Stimulated activated naive CD8-positive, alpha-beta T cell treated with anti-CD3 and anti-CD28 coated beads, Interleukin-15, amount 100 ng/mL, for 72 hours (primary cell): ENCODE results near the gene ENOX1.

Source experiments
- ATAC-seq: fragments of 150-1000 bp; cut with Tn5 transposase; 2 replicates; pipeline ENCODE4 v1.10.0; 2021; ENCODE audit warnings: mild to moderate bottlenecking, moderate library complexity
- DNase-seq, 2 donors: peaks; one replicate each; pipeline ENCODE4 v3.0.0; 2021 to 2022
- H3K27ac Mint-ChIP-seq, 2 donors: one replicate each; pipeline ENCODE4 v1.8.0; 2022; ENCODE audit warnings: mild to moderate bottlenecking in 2 of 2, mixed read lengths in 2 of 2, moderate library complexity in 2 of 2
- H3K27me3 Mint-ChIP-seq: one replicate; pipeline ENCODE4 v1.8.0; 2022; ENCODE audit warnings: mixed read lengths
- H3K4me1 Mint-ChIP-seq: one replicate; pipeline ENCODE4 v1.8.0; 2022; ENCODE audit warnings: mild to moderate bottlenecking, mixed read lengths
- H3K4me3 Mint-ChIP-seq, 2 donors: one replicate each; pipeline ENCODE4 v1.8.0; 2022; ENCODE audit warnings: mild to moderate bottlenecking in 2 of 2, mixed read lengths in 2 of 2, moderate library complexity in 1 of 2
- H3K9me3 Mint-ChIP-seq, 2 donors: one replicate each; pipeline ENCODE4 v1.8.0; 2022; ENCODE audit warnings: mixed read lengths in 2 of 2

The ENOX1 gene

DNA sequence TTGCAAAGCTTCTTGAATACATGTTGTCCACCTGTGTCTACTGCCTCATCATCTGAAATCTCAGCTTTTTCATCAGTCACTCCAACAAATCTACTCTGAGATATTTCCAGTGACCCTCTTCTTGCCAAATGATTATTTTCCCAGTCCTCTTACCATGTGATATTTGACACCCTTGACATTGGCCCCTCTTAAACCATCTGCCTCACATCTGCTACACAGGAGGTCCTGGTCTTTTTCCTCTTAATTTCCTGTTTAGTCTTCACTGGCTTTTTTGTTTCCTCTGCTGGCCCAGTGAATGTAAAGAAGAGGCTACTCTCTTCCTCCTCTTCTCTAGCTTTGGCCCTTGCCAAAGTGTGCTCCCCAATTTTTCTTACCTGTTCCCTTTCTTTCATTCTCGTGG, 544.7 kb downstream of the ENOX1 start:
- Mint-ChIP-seq H3K9me3 (no peaks in the 10 kb centered on the region), H3K4me3 (no peak overlapping the region), H3K27me3 (peaks cover 19% of the 10 kb centered on the region), H3K27ac (no peak overlapping the region), H3K4me1 (peaks cover 5% of the 10 kb centered on the region)
- ATAC-seq: no peak
- DNase-seq: no peak

DNA sequence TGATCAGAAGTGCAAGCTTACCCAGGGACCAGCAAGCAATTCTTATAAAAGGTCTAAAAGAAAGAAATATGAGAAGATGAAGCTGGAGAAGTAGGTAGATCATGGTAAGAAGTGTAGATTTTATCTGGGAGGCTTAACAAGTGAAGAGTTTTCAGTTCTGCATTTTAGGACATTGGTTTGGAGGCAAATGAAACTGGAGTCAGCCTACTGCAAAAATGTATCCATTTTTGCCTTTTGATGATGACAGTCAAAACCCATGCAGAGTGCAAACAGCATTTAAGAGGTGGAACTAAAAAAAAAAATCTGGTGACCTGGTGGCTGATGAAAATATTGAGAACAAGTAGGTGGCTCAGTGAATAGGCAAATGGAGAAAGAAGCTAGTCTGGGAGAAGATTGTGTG, 546.5 kb downstream of the ENOX1 start:
- ATAC-seq (no peak), DNase-seq (no peak)
- Mint-ChIP-seq H3K4me1 (no peaks in the 10 kb centered on the region), H3K9me3 (no peaks in the 10 kb centered on the region), H3K27me3 (peaks cover 19% of the 10 kb centered on the region), H3K27ac (no peak overlapping the region), H3K4me3 (no peak overlapping the region)

DNA sequence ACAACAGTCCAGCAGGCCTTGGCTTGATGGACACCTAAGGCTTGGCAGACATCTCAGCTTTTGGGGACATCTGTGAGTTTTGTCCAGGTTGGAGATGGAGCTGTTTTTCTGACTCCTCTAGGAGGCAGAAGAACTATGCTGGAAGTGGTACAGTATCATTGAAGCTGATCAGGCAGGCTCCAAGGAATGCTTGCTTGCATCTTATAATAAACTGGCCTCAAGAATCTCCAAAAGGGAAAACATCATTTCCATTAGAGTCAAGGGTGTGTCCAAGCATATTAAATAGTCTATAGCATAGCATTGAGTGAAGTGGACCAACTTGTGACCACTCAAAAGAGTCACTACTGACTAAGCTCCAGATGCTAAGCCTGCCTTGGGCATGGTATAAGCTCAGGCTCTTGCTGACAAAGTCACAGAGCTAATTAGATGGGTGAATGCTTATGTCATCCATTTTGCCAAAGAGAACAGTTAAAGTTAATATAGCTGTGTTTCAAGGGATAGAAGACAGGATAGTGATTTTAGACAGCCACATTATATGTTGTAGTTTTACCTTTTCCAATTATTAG, 547.4 kb downstream of the ENOX1 start:
- no peak overlapping the region for H3K4me3 Mint-ChIP-seq
- H3K4me1 Mint-ChIP-seq: no peaks in the 10 kb centered on the region
- DNase-seq (no peak), ATAC-seq (no peak)
- peaks cover 19% of the 10 kb centered on the region for H3K27me3 Mint-ChIP-seq
- no peak overlapping the region for H3K27ac Mint-ChIP-seq
- no peaks in the 10 kb centered on the region for H3K9me3 Mint-ChIP-seq

DNA sequence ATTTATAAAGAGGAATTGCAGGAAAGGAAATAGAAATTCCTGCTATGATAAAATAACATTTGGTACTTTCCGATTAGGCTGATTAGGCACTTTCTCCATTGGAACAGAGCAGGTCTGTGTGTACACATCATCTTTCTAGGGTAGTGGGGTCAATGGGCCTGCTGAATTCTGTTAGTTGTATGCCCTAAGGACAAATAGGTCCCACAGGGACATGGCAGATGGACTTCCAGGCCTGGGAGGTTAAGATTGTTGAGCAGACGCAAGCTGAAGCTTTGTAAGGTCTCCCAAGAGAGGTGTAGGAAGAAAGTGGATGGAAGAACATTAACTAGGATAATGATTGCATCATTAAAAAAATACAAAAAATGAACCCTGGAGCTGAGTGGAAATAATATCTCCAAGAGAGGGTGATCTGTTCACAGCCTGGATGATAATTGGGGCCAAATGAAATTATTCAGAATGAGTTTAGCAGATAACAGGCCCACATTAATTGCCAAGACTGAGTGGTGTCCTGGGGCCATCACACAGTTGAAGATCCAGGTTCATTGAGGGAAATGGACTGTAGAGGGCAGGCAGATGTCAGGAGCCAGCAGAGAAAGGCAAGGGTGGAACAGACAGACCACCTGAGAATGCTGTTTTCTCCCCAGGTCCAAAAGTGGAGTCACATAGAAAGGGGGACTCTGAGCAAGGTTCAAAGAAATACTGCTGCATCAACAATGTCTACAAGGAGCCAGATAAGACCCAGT, 548.3 kb downstream of the ENOX1 start:
- Mint-ChIP-seq H3K27me3 (peaks cover 13% of the 10 kb centered on the region), H3K4me1 (no peaks in the 10 kb centered on the region)
- DNase-seq: no peak

DNA sequence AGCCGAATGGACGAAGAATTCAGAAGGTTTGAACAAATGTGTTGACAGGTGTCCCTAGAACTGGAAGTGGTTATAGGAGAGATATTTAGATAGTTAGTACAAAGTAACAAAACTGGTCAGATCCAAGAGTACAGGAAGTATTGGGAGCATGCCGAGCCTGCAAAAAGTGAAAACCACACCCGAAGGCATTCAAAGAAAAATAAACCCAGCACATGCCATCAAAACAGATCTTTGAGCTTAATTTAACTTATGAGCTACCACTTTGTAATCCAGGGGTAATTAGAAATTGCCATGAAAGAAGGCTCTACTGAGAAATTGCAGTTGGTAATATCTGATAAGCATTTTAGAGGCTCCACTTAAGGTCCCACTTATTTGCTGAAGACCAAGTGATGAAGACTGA, 549.2 kb downstream of the ENOX1 start:
- no peak for DNase-seq
- H3K27ac Mint-ChIP-seq: no peak overlapping the region
- peaks cover 9% of the 10 kb centered on the region for H3K27me3 Mint-ChIP-seq
- no peaks in the 10 kb centered on the region for H3K4me1 Mint-ChIP-seq
- ATAC-seq: no peak
- H3K9me3 Mint-ChIP-seq: no peaks in the 10 kb centered on the region
- H3K4me3 Mint-ChIP-seq: no peak overlapping the region

More for the DNA sequence above, 548.3 kb downstream of the ENOX1 start:
- no peak overlapping the region for H3K27ac Mint-ChIP-seq
- no peak overlapping the region for H3K4me3 Mint-ChIP-seq
- ATAC-seq: no peak
- no peaks in the 10 kb centered on the region for H3K9me3 Mint-ChIP-seq

DNA sequence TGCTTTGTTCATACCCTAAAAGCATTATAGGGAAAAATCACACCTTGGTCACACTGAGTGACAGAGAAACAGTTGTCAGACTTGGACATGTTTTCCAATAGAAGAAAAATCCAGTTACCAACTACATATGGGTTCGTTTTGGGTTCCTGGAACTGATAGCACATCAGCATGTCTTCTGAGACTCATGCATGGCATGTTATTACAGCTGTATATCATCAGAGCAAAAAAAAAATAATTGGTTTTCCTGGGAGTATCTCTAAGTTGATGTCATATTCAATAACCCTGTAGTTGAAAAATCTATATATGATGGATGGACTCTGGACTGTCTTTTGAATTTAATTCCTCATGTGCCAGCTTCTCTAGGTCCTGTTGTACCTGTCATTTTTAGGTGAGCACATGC, 551.7 kb downstream of the ENOX1 start:
- no peak overlapping the region for H3K4me3 Mint-ChIP-seq
- H3K27ac Mint-ChIP-seq: no peak overlapping the region
- H3K27me3 Mint-ChIP-seq: no peaks in the 10 kb centered on the region
- no peaks in the 10 kb centered on the region for H3K9me3 Mint-ChIP-seq
- DNase-seq (no peak), ATAC-seq (no peak)
- H3K4me1 Mint-ChIP-seq: no peaks in the 10 kb centered on the region

DNA sequence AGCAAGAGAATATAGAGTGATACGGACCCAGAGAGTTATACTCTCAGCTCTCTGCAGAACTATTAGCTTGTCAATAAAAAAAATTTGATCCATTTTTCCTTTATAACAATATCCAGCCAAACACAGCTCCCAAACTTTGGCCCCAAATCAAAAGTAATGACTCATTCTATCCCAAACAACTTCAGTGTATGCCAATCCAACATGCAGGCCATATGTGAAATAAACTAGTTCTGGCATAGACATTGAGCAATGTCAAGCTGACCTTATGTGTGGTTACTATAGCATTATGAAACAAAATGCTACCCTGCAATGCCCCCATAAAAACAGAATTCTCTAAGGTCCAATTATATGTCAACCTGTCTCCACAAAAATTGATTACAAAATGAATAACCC, 553.9 kb downstream of the ENOX1 start:
- DNase-seq (no peak), ATAC-seq (no peak)
- Mint-ChIP-seq H3K9me3 (no peaks in the 10 kb centered on the region), H3K27me3 (no peaks in the 10 kb centered on the region), H3K4me1 (no peaks in the 10 kb centered on the region), H3K27ac (no peak overlapping the region), H3K4me3 (no peak overlapping the region)

DNA sequence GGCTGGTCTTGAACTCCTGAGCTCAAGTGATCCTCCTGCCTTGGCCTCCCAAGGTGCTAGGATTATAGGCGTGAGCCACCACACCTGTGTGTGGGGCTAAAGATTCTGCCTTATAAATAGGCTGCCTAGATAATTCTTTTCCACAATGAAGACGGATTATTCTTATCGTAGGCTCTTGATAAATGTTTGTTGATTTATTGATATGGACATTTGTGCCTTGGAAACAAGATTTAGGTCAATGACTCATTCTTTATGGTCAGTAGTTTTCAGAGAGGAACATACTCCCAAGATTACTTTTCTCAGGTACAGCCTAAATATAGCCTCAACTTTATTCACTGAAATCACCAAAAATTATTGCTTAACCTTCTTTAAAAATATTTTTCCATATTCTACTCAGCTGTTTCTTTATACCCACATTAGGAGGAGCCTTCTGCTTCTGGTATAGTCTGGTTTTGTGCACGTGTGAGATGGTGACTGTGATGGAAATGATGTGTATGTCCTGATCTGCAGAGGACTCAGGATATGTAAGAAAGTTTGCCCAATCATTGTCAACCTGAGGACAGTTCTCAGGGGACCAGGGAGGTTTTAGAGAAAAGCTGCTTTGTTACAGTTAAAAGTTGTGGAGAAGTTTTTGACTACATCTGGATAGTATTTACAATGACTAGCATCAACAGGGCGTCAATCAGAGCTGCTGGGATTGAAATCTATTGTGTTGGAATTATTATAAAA, 554.5 kb downstream of the ENOX1 start:
- ATAC-seq: no peak
- no peaks in the 10 kb centered on the region for H3K27me3 Mint-ChIP-seq
- H3K27ac Mint-ChIP-seq: peak overlapping the region in 1 of 2 donors; percentile 46
- no peak overlapping the region for H3K4me3 Mint-ChIP-seq
- no peaks in the 10 kb centered on the region for H3K4me1 Mint-ChIP-seq
- no peaks in the 10 kb centered on the region for H3K9me3 Mint-ChIP-seq
- DNase-seq: no peak

DNA sequence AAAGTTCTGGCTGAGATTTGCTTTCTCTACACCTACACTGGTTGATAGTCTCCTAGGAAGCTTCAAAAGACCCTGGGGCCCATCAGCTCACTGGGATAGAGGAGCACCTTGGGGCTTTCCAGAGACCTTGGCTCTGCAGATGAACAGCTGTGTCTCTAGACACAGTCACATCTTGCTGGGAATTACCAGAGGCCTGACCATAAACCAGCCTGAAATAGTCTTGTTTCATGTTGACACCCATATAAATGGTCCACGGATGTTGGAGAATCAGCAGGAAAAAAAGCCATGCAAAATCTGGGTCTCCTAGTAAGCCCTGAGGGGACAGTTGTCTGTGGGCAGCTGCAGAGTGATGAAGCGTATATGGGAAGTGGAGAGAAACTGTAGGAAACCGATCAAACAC, 555.8 kb downstream of the ENOX1 start:
- H3K9me3 Mint-ChIP-seq: no peaks in the 10 kb centered on the region
- no peak overlapping the region for H3K27ac Mint-ChIP-seq
- no peak for DNase-seq
- no peaks in the 10 kb centered on the region for H3K4me1 Mint-ChIP-seq
- ATAC-seq: no peak
- peaks cover 5% of the 10 kb centered on the region for H3K27me3 Mint-ChIP-seq
- H3K4me3 Mint-ChIP-seq: no peak overlapping the region

DNA sequence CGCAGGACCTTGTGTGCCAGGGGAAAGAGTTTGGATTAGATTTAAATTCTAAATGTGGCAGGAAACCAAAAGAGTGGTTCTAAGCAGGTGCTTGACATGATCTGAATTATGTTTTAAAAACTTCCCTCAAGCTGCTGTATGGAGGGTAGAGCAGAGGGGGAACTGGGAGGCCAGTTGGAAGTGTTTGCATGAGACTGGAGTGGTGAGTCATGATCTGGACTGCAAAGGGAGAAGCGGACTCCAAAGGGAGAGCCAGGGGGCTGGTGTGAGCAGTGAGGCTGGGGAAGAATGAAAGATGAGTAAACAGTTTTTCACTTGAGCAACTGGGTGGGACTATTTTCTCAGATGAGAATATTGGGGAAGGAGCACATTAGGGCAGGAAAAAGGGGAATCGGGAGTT, 557.3 kb downstream of the ENOX1 start:
- no peaks in the 10 kb centered on the region for H3K4me1 Mint-ChIP-seq
- ATAC-seq (no peak), DNase-seq (no peak)
- H3K4me3 Mint-ChIP-seq: no peak overlapping the region
- peaks cover 5% of the 10 kb centered on the region for H3K27me3 Mint-ChIP-seq
- H3K9me3 Mint-ChIP-seq: no peaks in the 10 kb centered on the region
- H3K27ac Mint-ChIP-seq: no peak overlapping the region

DNA sequence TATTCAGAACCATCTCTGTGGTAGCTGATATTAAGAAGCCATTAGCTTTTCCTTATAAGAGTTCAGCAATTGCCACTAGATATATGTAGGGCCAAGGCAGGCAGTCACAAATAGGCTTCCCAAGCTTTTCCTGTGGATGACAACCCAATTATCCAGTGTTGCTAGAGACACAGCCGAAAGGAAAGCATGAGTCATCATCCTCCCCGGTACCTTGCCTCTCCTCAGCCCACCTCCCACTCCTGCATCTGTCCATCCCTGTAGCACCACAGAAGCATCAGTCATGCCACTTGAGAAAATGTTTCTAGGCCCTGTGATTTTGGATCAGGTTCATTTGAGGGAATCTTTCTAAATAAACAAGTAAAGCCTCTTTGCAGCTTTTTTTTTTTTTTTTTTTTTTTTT, 559.1 kb downstream of the ENOX1 start:
- H3K27me3 Mint-ChIP-seq: peaks cover 5% of the 10 kb centered on the region
- no peaks in the 10 kb centered on the region for H3K9me3 Mint-ChIP-seq
- no peak overlapping the region for H3K4me3 Mint-ChIP-seq
- no peaks in the 10 kb centered on the region for H3K4me1 Mint-ChIP-seq
- H3K27ac Mint-ChIP-seq: no peak overlapping the region
- ATAC-seq (no peak), DNase-seq (no peak)

DNA sequence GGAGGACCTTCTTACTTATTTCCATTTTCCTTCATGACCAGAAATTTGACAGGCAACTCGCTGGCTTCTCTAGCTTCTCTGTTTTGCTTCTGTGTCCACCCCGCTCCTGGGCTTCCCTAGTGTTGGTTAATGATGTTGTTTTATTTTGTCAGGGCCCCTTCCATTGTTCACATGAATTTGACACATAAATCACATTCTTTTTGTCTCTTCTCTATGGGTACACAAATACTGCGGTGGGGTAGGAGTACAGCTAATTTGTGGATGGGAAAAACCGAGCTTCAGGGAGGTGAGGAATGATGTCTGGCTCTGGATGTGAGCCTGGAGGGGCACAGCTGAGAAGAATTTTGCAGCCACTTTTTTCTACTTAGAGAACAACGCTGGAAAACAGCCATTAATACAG, 563.6 kb downstream of the ENOX1 start:
- ATAC-seq: no peak
- no peak for DNase-seq
- H3K27ac Mint-ChIP-seq: no peak overlapping the region
- H3K4me3 Mint-ChIP-seq: no peak overlapping the region
- no peaks in the 10 kb centered on the region for H3K9me3 Mint-ChIP-seq
- H3K27me3 Mint-ChIP-seq: peaks cover 5% of the 10 kb centered on the region
- H3K4me1 Mint-ChIP-seq: no peaks in the 10 kb centered on the region

DNA sequence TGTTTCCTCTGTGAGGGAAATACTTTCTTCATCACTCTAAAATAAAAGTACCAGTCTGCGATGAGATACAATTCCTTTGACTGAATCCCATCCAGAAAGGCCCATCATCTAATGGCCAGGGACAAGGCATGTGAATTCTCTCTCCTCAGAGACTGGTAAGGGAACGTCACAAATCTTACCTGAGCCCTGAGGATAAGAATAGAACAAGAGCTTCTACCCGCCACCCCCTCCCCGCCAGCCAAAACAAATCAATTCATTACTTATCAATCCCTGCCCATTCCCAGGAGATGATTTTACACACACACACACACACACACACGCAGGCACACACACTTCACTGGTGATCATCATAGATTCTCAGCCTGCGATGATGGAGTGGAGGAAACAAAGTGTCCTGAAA, 564.7 kb downstream of the ENOX1 start:
- no peak overlapping the region for H3K27ac Mint-ChIP-seq
- H3K27me3 Mint-ChIP-seq: peaks cover 5% of the 10 kb centered on the region
- no peak for DNase-seq
- no peaks in the 10 kb centered on the region for H3K4me1 Mint-ChIP-seq
- H3K9me3 Mint-ChIP-seq: no peaks in the 10 kb centered on the region
- ATAC-seq: no peak
- no peak overlapping the region for H3K4me3 Mint-ChIP-seq

DNA sequence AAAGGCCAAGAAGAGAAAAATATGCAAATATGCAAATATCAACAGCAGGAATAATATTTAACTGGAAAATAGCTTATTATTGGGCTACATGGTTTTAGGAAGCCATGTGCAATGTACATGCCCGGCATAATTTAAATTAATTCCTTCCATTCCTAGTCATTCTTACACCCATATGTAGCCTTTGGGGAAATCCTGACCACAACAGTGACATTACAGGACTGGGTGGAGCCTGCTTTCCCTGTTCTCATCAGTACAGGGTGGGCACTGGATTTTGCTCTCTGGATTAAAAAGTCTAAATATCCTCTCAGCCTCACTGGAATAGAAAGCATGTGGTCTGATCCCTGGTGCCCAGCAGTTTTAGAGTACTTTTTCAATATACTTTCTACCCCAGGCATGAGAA, 565.2 kb downstream of the ENOX1 start:
- H3K27me3 Mint-ChIP-seq: peaks cover 4% of the 10 kb centered on the region
- ATAC-seq (no peak), DNase-seq (no peak)
- H3K9me3 Mint-ChIP-seq: no peaks in the 10 kb centered on the region
- H3K4me1 Mint-ChIP-seq: no peaks in the 10 kb centered on the region
- H3K4me3 Mint-ChIP-seq: no peak overlapping the region
- no peak overlapping the region for H3K27ac Mint-ChIP-seq

DNA sequence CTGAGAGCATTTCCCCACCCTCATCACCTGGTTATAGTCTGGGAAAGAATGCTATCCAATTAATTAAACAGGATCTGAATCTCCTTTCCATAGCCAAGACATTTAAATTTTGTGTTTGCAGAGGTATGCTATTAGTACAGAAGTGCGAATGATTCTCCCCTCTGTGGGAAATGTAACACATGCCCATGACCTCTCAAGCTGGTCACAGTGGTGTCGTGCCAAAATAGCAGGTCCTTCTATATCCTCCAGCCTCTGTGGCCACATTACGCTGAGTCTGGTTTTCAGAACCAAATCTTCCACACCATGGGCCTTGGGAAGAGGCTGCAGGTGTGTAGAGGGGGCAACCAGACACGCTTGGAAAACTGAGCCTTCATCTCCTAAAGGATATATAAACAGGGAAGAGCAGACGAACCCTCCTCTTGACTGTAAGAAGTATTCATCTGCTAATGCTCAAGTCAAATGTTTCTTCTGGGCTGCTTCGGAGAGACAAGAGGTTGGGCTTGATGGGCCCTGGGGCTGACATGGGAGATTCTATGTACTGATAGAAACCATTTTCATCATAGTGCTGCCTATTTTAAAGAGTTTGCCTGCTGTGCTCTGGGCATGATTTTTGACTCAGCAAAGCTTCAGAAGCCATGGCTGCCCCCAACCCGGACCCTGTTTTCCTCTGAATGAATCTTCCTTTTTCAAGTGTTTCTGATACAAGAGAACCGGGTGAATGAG, 565.7 kb downstream of the ENOX1 start:
- H3K9me3 Mint-ChIP-seq: no peaks in the 10 kb centered on the region
- DNase-seq: no peak
- no peaks in the 10 kb centered on the region for H3K27me3 Mint-ChIP-seq
- H3K4me1 Mint-ChIP-seq: no peaks in the 10 kb centered on the region
- ATAC-seq: no peak
- no peak overlapping the region for H3K4me3 Mint-ChIP-seq
- no peak overlapping the region for H3K27ac Mint-ChIP-seq

DNA sequence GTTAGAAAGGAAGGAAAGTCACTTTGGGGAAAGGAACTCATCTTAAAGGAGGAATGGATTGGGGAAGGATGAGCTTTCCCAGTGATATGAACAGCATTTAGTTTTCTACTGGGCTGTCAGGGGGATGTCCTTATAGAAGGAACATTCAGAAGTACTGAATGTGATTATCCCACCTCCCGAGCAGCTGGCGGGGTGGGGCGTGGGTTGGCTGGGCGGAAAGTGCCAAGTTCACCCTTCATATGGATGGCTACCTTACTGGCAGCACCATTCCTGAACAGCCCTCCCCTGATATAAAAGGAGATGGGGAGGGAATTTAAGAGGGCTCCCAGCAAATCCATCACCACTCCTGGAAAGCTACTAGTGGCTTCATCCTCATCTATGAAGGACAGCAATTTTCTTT, 572.6 kb downstream of the ENOX1 start:
- Mint-ChIP-seq H3K4me1 (no peaks in the 10 kb centered on the region), H3K9me3 (no peaks in the 10 kb centered on the region), H3K27ac (no peak overlapping the region), H3K27me3 (peaks cover 7% of the 10 kb centered on the region), H3K4me3 (no peak overlapping the region)
- ATAC-seq (no peak), DNase-seq (no peak)
